GM21529 (cell line): Measurements from ENCODE around the gene FAM72A.
"Not testable (repeated sequence)": the region's sequence is repeated elsewhere in the genome, so short reads cannot be mapped to it uniquely, and the experiment has no call there.

ENCODE experiments used
- ATAC-seq: cut with Tn5 transposase; IDR thresholded peaks from one replicate; pipeline ENCODE4 v1.9.1; 2021; ENCODE audit not compliant: unreplicated experiment

The FAM72A gene

GRCh38 chr1:206202789-206203363, at the start of gene FAM72A:
TSS of gene FAM72A (minus strand) at chr1:206202839. CDS start at chr1:206202025, 814 bp downstream.
- ATAC-seq = peak; percentile 86

GRCh38 chr1:206250953-206251681, 48.5 kb upstream of the FAM72A start:
- ATAC-seq = peak; percentile 64

GRCh38 chr1:206246129-206246886, 43.7 kb upstream of the FAM72A start:
- not testable (repeated sequence) for ATAC-seq

- not testable (repeated sequence) for ATAC-seq
These were observed 42.8 kb upstream of the FAM72A start for GRCh38 chr1:206245479-206245878.

GRCh38 chr1:206243335-206243734, 40.7 kb upstream of the FAM72A start:
- peak; percentile 99 for ATAC-seq

GRCh38 chr1:206240288-206240687, 37.6 kb upstream of the FAM72A start:
- ATAC-seq = peak; percentile 35

GRCh38 chr1:206235190-206235589, 32.6 kb upstream of the FAM72A start:
- not testable (repeated sequence) for ATAC-seq

- ATAC-seq = not testable (repeated sequence)
These were observed 31.7 kb upstream of the FAM72A start for GRCh38 chr1:206234189-206234916.

- peak; percentile 61 for ATAC-seq
These were observed 30.5 kb upstream of the FAM72A start for GRCh38 chr1:206232970-206233645.

- ATAC-seq = not testable (repeated sequence)
These were observed 29.4 kb upstream of the FAM72A start for GRCh38 chr1:206231989-206232388.

GRCh38 chr1:206229286-206229685, 26.6 kb upstream of the FAM72A start:
- ATAC-seq = not testable (repeated sequence)

- ATAC-seq = not testable (repeated sequence)
These were observed 24.2 kb upstream of the FAM72A start for GRCh38 chr1:206226886-206227285.

- ATAC-seq = not testable (repeated sequence)
These were observed 22.7 kb upstream of the FAM72A start for GRCh38 chr1:206225386-206225785.

GRCh38 chr1:206224190-206224776, 21.6 kb upstream of the FAM72A start:
- ATAC-seq = not testable (repeated sequence)

- not testable (repeated sequence) for ATAC-seq
These were observed 18.9 kb upstream of the FAM72A start for GRCh38 chr1:206221585-206221984.

- ATAC-seq = not testable (repeated sequence)
These were observed 17.8 kb upstream of the FAM72A start for GRCh38 chr1:206220332-206221000.

GRCh38 chr1:206219514-206220331, 17.1 kb upstream of the FAM72A start:
- ATAC-seq = not testable (repeated sequence)

- not testable (repeated sequence) for ATAC-seq
These were observed 16.1 kb upstream of the FAM72A start for GRCh38 chr1:206218765-206219164.

- not testable (repeated sequence) for ATAC-seq
These were observed 15.6 kb upstream of the FAM72A start for GRCh38 chr1:206218285-206218684.
